Stimulated activated CD4-positive, alpha-beta T cell treated with anti-CD3 and anti-CD28 coated beads, TNF-alpha, amount 100 ng/mL, for 1 hour (primary cell): ENCODE data around the gene RAB6C.
"Not testable (repeated sequence)": the region's sequence is repeated elsewhere in the genome, so short reads cannot be mapped to it uniquely, and the experiment has no call there.

ENCODE experiments used
- DNase-seq, 3 donors: peaks; one replicate each; pipeline ENCODE4 v3.0.0-alpha.2; 2020; ENCODE audit warnings: low read depth in 3 of 3, low spot score in 1 of 3

Gene RAB6C

GRCh38 chr2:129993151-129993550, 13.7 kb downstream of the RAB6C start:
- DNase-seq: not testable (repeated sequence)

GRCh38 chr2:129996657-129997237, 17.3 kb downstream of the RAB6C start:
- not testable (repeated sequence) for DNase-seq

GRCh38 chr2:129998771-129999170, 19.3 kb downstream of the RAB6C start:
- DNase-seq: not testable (repeated sequence)

GRCh38 chr2:130005862-130006261, 26.4 kb downstream of the RAB6C start:
- DNase-seq: not testable (repeated sequence)

DNA sequence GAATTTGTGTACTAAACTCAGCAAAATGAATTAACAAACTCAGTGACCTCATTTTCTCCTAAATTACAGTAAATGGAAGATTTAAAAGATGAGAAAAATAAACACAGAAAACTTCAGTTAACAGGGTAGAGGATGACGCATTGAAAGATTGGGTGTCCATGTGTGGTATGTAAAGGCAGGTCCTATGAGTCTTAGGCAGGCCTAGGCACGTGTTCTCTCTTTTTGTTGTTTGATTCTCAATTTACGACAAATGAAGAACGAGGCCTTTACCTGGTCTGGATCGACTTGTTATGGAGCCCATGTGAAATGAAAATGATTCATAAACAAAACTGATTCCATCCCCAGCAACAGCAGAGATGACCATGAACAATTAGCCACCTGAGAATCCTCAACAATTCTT, 37.2 kb downstream of the RAB6C start:
- not testable (repeated sequence) for DNase-seq

GRCh38 chr2:130019402-130019801, 39.9 kb downstream of the RAB6C start:
- DNase-seq: no peak

GRCh38 chr2:130020069-130020468, 40.6 kb downstream of the RAB6C start:
- not testable (repeated sequence) for DNase-seq

GRCh38 chr2:130025931-130026330, 46.5 kb downstream of the RAB6C start:
- not testable (repeated sequence) for DNase-seq
